NAMALWA (cell line): Measurements from ENCODE around the gene EIPR1.

Source experiments
- DNase-seq: peaks from one replicate; pipeline ENCODE4 v3.0.0-alpha.2; 2015; ENCODE audit warnings: low spot score

EIPR1 gene

DNA sequence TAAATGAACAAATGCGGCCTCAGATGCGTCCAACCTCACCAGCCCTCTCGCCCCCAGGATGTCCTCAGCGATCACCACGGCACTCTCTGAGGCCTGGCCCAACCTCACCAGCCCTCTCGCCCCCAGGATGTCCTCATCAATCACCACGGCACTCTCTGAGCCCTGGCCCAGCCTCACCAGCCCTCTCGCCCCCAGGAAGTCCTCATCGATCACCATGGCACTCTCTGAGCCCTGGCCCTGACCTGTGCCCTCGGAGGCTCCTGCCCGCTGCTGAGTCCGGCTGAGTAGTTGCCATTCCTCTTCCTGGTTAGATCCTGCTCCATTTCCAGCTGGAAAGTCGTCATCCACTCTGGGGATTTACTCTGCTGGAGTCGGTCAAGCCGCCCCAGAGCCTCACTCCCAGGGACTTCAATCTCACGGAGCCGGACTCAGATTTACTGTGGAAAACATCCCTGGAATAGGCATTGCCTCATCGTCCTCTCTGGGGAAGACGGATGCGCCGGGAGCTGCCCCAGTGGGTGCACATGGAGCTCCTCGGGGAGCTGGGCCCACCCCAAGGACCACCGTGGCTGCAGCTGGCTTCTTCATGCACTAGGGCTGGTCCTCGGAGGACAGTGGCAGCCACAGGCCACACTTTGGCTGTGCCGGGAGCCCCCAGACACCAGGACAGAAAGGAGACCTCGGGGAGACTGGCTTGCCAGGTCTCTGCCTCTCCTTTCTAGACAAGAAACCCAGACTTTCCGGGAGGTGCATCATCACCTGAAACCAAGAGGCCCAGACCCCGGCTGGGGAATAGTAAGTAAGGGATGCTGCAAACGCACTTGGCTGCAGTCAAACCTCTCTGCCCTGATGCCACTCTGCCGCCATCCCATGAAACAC lies 230.6 kb downstream of the EIPR1 start:
- no peak for DNase-seq

DNA sequence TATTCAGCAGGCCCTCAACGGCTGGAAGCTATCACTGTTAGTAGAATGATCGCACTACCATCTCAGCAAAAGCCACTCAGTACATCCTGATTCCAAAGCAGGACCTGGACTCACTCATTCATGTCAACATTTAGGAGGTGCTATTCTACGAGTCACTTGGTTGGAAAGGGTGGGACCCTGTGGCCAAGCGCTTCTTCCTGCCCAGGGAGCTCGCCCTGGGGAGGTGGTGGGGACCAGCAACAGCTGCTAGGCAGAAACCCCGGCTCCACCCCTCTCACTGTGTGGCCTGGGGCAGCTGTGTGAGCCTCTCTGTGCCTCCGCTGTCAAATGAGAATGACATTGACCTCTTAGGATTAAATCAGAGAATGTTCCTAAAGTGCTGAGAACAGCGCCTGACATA lies 231.4 kb downstream of the EIPR1 start:
- no peak for DNase-seq

DNA sequence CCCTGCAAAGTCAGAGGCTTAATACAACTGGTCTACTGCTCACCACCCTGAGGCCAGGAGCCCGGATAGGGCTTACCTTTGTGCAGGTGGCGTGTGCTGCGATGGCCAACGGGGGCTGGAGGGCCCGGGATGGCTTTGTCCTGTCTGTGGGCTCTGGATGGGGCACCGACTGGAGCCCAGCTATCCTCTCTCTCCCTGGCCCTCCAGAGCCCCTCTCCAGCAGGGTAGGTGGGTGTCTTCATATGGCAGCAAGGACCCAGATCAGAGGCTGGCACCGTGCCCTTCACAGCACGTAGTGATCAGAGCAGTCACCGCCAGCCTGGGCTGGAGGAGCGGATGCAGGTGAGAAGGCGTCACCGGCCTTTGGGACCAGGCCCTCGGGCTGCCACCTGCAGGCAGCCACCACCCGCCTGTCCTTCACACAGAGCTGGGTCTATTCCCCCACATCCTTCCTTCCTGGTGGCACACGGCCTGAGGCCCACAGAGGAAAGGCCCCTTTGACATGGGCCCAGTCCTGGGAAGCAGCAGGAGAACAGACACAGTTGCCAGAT lies 232.1 kb downstream of the EIPR1 start:
- DNase-seq = no peak

DNA sequence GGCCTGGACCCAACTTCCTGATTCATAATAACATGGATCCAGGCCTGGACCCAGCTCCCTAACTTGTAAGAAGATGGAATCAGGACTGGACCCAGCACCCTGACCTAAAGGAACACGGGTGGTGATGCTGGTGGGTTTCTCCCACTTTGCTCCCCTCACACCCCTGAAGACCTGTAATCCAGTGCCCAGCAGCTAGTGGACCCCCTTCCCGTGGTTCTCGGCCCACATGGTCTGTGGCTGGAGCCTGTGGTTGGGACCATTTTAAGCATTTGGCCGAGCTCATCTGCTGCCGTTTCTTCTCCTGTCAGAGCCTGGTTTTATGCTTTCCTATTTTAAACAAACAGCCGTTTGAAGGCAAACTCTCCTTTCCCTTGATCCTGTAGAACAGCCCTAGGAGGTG lies 232.8 kb downstream of the EIPR1 start:
- no peak for DNase-seq

DNA sequence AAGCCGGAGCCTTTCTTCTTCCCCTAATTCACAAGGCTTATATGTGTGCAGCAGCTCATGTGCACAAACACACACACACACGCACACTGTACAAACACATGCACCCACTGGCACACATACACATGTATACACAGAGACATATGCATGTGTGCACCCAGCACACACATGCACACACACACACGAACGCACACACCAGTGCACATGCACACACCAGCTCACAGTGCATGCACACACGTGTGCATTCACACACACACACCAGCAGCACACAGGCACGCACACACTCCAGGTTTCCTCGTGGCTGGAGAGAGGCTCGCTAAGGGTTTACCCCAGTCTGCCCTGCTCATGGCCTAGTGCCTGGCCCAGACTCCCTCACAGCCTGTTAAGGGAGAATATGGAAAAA lies 234.0 kb downstream of the EIPR1 start:
- DNase-seq = no peak

DNA sequence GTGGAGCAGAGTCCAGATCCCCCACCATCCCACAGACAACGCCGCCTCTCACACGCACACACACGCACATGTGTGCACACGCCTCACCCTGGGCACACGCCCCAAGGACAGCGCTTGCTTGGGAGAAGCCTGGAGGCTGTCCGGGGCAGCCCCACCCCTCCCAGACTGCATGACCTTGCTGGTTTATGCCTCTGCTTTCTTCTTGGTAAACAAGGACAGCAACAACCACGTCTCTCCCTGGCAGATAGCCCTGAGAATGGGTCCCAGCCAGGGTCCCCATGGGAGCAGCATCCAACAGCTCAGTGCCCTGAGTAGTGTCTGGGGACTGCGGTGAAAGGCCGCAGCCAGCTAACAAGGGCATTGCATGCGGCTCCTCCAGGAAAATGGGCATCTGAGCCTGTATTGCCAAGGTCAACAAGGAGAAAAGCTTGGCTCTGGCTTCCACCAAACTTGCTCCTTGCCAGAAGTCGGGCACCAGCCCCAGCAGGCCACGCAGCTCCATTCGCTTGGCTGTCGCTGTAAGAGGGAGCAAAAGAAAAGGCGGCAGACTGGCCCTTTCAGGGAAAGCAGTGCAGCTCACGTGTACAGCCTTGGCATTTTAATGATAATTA lies 234.6 kb downstream of the EIPR1 start:
- DNase-seq = no peak

DNA sequence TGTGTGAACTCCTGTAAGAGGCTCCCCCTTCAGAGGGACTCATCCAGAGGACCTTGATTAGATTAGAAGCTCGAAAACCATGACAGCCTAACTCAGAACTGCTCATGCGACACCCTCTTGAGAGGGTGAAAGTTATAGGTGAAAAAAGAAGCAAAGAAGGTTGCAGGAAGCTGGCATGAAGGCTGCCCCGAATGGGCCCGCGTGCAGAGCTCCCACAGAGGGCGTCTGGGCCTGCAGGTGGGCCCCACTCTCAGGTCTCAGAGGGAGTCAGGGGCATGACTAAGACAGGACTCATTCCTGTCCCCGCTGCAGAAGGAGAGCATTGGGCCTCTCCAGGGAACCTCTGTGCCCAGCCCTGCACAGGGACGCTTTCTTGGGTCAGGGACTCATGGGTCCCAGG lies 235.4 kb downstream of the EIPR1 start:
- no peak for DNase-seq

DNA sequence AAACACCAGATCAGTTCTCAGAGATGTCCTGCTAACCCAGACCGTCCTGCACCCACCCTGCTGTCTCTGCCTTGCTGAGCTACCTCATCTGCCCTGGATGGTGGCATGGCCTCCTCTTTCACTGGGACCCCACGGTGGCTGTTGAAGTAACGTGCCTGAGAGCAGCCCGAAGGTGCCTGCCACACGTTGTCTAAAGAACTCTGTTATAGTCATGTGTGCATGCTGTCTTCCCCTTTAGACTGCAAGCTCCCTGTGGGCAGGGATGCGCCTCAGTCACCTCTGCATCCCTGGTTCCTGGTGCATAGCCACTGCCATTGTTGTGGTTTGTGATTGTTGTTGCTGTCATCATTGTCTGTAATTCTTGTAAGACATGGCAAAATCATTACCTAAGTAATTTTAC lies 235.9 kb downstream of the EIPR1 start:
- DNase-seq = no peak

DNA sequence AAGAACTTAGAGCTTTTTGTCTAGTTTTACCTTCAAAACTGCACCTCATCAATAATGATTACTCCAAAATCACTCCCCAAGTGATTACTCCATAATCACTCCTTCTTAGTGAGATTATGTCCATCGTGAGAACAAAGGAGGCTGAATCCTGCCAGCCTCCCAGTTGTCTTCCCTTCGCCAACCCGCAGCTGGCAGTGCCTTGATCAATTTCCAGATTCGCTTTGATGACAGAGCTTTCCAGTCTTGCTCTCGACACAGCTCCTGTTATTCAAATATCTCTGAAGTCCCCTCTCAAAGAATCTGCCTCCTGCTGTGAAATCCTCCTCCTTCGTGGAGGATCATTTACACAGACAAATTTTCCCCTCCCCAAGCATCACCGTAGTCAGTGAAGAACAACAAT lies 237.7 kb downstream of the EIPR1 start:
- DNase-seq = no peak
